Hepatocyte (in vitro differentiated cells): ENCODE data around the gene SEMA6C.

ENCODE experiments used
- EZH2 ChIP-seq: fragments of 200-600 bp; sonication (generic); IDR thresholded peaks from 2 replicates; pipeline ENCODE4 v1.6.1; 2016; ENCODE audit warnings: antibody characterized with exemption, mild to moderate bottlenecking, borderline replicate concordance
- TF ChIP-seq, protein P1 (sequence below): fragments of 200-600 bp; sonication (generic); IDR thresholded peaks from 2 replicates; pipeline ENCODE4 v1.5.1; 2016; ENCODE audit warnings: antibody characterized with exemption, mild to moderate bottlenecking; ENCODE audit not compliant: poor library complexity

- TF ChIP-seq, protein P1, sequence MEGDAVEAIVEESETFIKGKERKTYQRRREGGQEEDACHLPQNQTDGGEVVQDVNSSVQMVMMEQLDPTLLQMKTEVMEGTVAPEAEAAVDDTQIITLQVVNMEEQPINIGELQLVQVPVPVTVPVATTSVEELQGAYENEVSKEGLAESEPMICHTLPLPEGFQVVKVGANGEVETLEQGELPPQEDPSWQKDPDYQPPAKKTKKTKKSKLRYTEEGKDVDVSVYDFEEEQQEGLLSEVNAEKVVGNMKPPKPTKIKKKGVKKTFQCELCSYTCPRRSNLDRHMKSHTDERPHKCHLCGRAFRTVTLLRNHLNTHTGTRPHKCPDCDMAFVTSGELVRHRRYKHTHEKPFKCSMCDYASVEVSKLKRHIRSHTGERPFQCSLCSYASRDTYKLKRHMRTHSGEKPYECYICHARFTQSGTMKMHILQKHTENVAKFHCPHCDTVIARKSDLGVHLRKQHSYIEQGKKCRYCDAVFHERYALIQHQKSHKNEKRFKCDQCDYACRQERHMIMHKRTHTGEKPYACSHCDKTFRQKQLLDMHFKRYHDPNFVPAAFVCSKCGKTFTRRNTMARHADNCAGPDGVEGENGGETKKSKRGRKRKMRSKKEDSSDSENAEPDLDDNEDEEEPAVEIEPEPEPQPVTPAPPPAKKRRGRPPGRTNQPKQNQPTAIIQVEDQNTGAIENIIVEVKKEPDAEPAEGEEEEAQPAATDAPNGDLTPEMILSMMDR = no peak
- TF ChIP-seq EZH2 = no peak
These were observed 37.8 kb upstream of the SEMA6C start for GRCh38 chr1:151184211-151184610.
